ENCODE results near the gene NEK3. TPM values are rescaled to one million over a fixed set of nuclear protein-coding genes. Genes with fewer than 3 reads are reported as not detected.

The NEK3 gene
- total RNA-seq, 1 donor from 2014 or later = 11.7 TPM

- Histone ChIP-seq H3K27ac (peak overlapping the region; percentile 87), H3K4me3 (peak overlapping the region; percentile 84), H3K27me3 (no peaks in the 10 kb centered on the region), H3K36me3 (no peaks in the 10 kb centered on the region), H3K4me1 (peaks cover 7% of the 10 kb centered on the region), H3K9me3 (no peaks in the 10 kb centered on the region)
- DNase-seq (no peak), ATAC-seq (no peak)
- TF ChIP-seq, protein P1, sequence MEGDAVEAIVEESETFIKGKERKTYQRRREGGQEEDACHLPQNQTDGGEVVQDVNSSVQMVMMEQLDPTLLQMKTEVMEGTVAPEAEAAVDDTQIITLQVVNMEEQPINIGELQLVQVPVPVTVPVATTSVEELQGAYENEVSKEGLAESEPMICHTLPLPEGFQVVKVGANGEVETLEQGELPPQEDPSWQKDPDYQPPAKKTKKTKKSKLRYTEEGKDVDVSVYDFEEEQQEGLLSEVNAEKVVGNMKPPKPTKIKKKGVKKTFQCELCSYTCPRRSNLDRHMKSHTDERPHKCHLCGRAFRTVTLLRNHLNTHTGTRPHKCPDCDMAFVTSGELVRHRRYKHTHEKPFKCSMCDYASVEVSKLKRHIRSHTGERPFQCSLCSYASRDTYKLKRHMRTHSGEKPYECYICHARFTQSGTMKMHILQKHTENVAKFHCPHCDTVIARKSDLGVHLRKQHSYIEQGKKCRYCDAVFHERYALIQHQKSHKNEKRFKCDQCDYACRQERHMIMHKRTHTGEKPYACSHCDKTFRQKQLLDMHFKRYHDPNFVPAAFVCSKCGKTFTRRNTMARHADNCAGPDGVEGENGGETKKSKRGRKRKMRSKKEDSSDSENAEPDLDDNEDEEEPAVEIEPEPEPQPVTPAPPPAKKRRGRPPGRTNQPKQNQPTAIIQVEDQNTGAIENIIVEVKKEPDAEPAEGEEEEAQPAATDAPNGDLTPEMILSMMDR (IDR thresholded peaks at IDR 0.05) = no peak
- intact Hi-C loops (cut with DNase I) = no loop called here
These were observed 656 bp upstream of the NEK3 start for GRCh38 chr13:52160053-52160452.

GRCh38 chr13:52158629-52159158, 703 bp downstream of the NEK3 start:
- TF ChIP-seq, protein P1 (IDR thresholded peaks at IDR 0.05) = no peak
- Histone ChIP-seq H3K27ac (peak overlapping the region; percentile 87), H3K9me3 (no peaks in the 10 kb centered on the region), H3K27me3 (no peaks in the 10 kb centered on the region), H3K4me1 (peaks cover 7% of the 10 kb centered on the region), H3K36me3 (no peaks in the 10 kb centered on the region), H3K4me3 (peak overlapping the region; percentile 84)
- ATAC-seq (peak; percentile 49), DNase-seq (no peak)
- intact Hi-C loops (cut with DNase I) = no loop called here

- no peak for DNase-seq
- intact Hi-C loops (cut with DNase I) = no loop called here
These were observed 2.6 kb downstream of the NEK3 start for GRCh38 chr13:52156724-52157261.

DNA sequence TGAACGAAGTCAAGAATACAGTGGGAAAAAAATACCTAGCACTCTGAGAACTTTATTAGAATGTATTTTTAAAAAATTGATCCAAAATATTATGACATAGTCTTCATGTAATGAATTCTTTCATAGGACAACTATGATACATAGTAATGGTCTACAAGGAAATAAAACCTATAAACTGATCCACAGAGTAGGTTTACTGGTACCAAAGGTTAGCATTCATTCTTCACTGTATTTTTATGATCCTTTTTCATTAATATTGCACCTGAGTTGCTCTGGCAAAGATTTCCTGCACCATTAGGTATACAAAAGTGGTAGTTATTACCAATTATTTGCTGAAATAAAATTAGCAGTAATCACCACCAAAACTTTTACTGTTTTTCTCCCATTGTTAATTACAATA, 4.2 kb downstream of the NEK3 start:
- no peaks in the 10 kb centered on the region for H3K9me3 ChIP-seq
- no peak overlapping the region for H3K27ac ChIP-seq
- DNase-seq (no peak), ATAC-seq (no peak)
- no peaks in the 10 kb centered on the region for H3K27me3 ChIP-seq
- H3K36me3 ChIP-seq = peaks cover 17% of the 10 kb centered on the region
- intact Hi-C loops (cut with DNase I) = no loop called here
- H3K4me3 ChIP-seq = no peak overlapping the region
- TF ChIP-seq, protein P1 (IDR thresholded peaks at IDR 0.05) = no peak
- peaks cover 7% of the 10 kb centered on the region for H3K4me1 ChIP-seq

More at GRCh38 chr13:52156724-52157261, 2.6 kb downstream of the NEK3 start:
- Histone ChIP-seq H3K27me3 (no peaks in the 10 kb centered on the region), H3K36me3 (peaks cover 5% of the 10 kb centered on the region), H3K9me3 (no peaks in the 10 kb centered on the region), H3K4me3 (no peak overlapping the region), H3K4me1 (peaks cover 7% of the 10 kb centered on the region), H3K27ac (no peak overlapping the region)
- TF ChIP-seq, protein P1 (IDR thresholded peaks at IDR 0.05) = no peak
- ATAC-seq = no peak

- no peaks in the 10 kb centered on the region for H3K4me1 ChIP-seq
- ATAC-seq = no peak
- H3K27me3 ChIP-seq = no peaks in the 10 kb centered on the region
- no peak for DNase-seq
- no peaks in the 10 kb centered on the region for H3K9me3 ChIP-seq
- H3K4me3 ChIP-seq = no peak overlapping the region
- TF ChIP-seq, protein P1 (IDR thresholded peaks at IDR 0.05) = no peak
- no peak overlapping the region for H3K27ac ChIP-seq
- H3K36me3 ChIP-seq = peaks cover 31% of the 10 kb centered on the region
- intact Hi-C loops (cut with DNase I) = no loop called here
These were observed 12.2 kb downstream of the NEK3 start for GRCh38 chr13:52147225-52147624.

Measured in upper lobe of right lung (tissue), 1 donor.